CD14-positive monocyte (primary cell): ENCODE measurements around the gene TMEM86A. TPM values are rescaled to one million over a fixed set of nuclear protein-coding genes. Genes with fewer than 3 reads are reported as not detected.
A peak's percentile ranks its signal among the peaks of the same experiment; 100 is the strongest.
"Not testable (repeated sequence)": the region's sequence is repeated elsewhere in the genome, so short reads cannot be mapped to it uniquely, and the experiment has no call there.

Source experiments
- DNase-seq, 3 donors: peaks; one replicate each; pipeline ENCODE4 v3.0.0-alpha.2; 2011 to 2022
- H2AFZ ChIP-seq: 2 replicates; pipeline ENCODE4 v1.6.0; 2012; ENCODE audit warnings: mild to moderate bottlenecking, low read depth, low read length, inconsistent platforms; ENCODE audit not compliant: insufficient read depth, poor library complexity, severe bottlenecking
- H3K27ac ChIP-seq, 2 donors: 1 replicate in 1 of 2; 2 replicates in 1 of 2; pipeline ENCODE4 v1.5.1; 2012 to 2013; ENCODE audit warnings: low read length in 2 of 2, control low read depth in 1 of 2, inconsistent platforms in 1 of 2, low read depth in 1 of 2, mild to moderate bottlenecking in 1 of 2
- H3K27me3 ChIP-seq, 2 donors: one replicate each; pipeline versions ENCODE4 v1.6.0 to v1.6.1; 2011 to 2013; ENCODE audit warnings: low read length in 2 of 2; ENCODE audit not compliant: control insufficient read depth in 2 of 2, insufficient read depth in 2 of 2
- H3K36me3 ChIP-seq, 2 donors: replicated peaks in 1 of 2; 1 replicate in 1 of 2; 2 replicates in 1 of 2; pipeline versions ENCODE4 v1.5.1 to v1.6.1; 2012 to 2013; ENCODE audit warnings: low read length in 2 of 2, control low read depth in 1 of 2, inconsistent platforms in 1 of 2, mild to moderate bottlenecking in 1 of 2; ENCODE audit not compliant: insufficient read depth in 2 of 2, control insufficient read depth in 1 of 2
- H3K4me1 ChIP-seq, 2 donors: 1 replicate in 1 of 2; 2 replicates in 1 of 2; pipeline versions ENCODE4 v1.5.1 to v1.6.1; 2012 to 2013; ENCODE audit warnings: low read length in 2 of 2, control low read depth in 1 of 2, inconsistent platforms in 1 of 2, mild to moderate bottlenecking in 1 of 2, moderate library complexity in 1 of 2; ENCODE audit not compliant: insufficient read depth in 2 of 2, control insufficient read depth in 1 of 2
- H3K4me2 ChIP-seq: replicated peaks from 2 replicates; pipeline ENCODE3; 2012; ENCODE audit warnings: low read length, moderate library complexity, mild to moderate bottlenecking; ENCODE audit not compliant: poor library complexity, severe bottlenecking; ENCODE audit errors: extremely low read depth
- H3K4me3 ChIP-seq, 3 experiments: fragments of 200-600 bp in 1 of 3; sonication (generic) in 1 of 3; replicated peaks in 1 of 3; 1 replicate in 2 of 3; 2 replicates in 1 of 3; pipeline ENCODE4 v1.5.1; 2011 to 2013; ENCODE audit warnings: low read length in 3 of 3, mild to moderate bottlenecking in 3 of 3, control low read depth in 2 of 3, low read depth in 2 of 3, inconsistent platforms in 1 of 3, moderate library complexity in 1 of 3
- H3K79me2 ChIP-seq: 2 replicates; pipeline ENCODE4 v1.6.0; 2012; ENCODE audit warnings: mild to moderate bottlenecking, control low read depth, inconsistent platforms, low read length, moderate library complexity; ENCODE audit not compliant: insufficient read depth
- H3K9ac ChIP-seq: 2 replicates; pipeline ENCODE4 v1.6.0; 2017; ENCODE audit warnings: low read length, mild to moderate bottlenecking; ENCODE audit not compliant: insufficient read depth, poor library complexity, severe bottlenecking
- H3K9me3 ChIP-seq, 2 donors: replicated peaks in 1 of 2; 1 replicate in 1 of 2; 2 replicates in 1 of 2; pipeline versions ENCODE4 v1.5.1 to v1.6.1; 2012 to 2013; ENCODE audit warnings: low read length in 2 of 2, control low read depth in 1 of 2; ENCODE audit not compliant: control insufficient read depth in 1 of 2, insufficient read depth in 1 of 2
- H4K20me1 ChIP-seq: 2 replicates; pipeline ENCODE4 v1.6.0; 2012; ENCODE audit warnings: mild to moderate bottlenecking, low read length, control low read depth, moderate library complexity; ENCODE audit not compliant: insufficient read depth
- H3K27ac Mint-ChIP-seq, 7 donors: one replicate each; pipeline ENCODE4 v1.8.0; 2020; ENCODE audit warnings: mild to moderate bottlenecking in 7 of 7, mixed read lengths in 7 of 7, moderate library complexity in 6 of 7, inconsistent platforms in 2 of 7
- H3K27me3 Mint-ChIP-seq, 3 donors: one replicate each; pipeline ENCODE4 v1.8.0; 2021 to 2022; ENCODE audit warnings: low read depth in 3 of 3, mild to moderate bottlenecking in 3 of 3, mixed read lengths in 3 of 3, moderate library complexity in 3 of 3, inconsistent platforms in 1 of 3
- H3K36me3 Mint-ChIP-seq, 2 donors: one replicate each; pipeline ENCODE4 v1.8.0; 2020; ENCODE audit warnings: mixed read lengths in 2 of 2, inconsistent platforms in 1 of 2, mild to moderate bottlenecking in 1 of 2
- H3K4me1 Mint-ChIP-seq: one replicate; pipeline ENCODE4 v1.8.0; 2020; ENCODE audit warnings: mild to moderate bottlenecking, mixed read lengths
- H3K4me3 Mint-ChIP-seq, 2 donors: one replicate each; pipeline ENCODE4 v1.8.0; 2020; ENCODE audit warnings: mild to moderate bottlenecking in 2 of 2, mixed read lengths in 2 of 2, moderate library complexity in 1 of 2
- H3K9me3 Mint-ChIP-seq, 7 donors: one replicate each; pipeline ENCODE4 v1.8.0; 2020 to 2022; ENCODE audit warnings: mixed read lengths in 7 of 7, mild to moderate bottlenecking in 6 of 7, moderate library complexity in 6 of 7, inconsistent platforms in 2 of 7
- WGBS: methylation state at CpG from one replicate; pipeline ENCODE4 v1.1.5; 2013; ENCODE audit warnings: missing lambda C conversion rate; ENCODE audit not compliant: insufficient coverage; 5-methylcytosine and 5-hydroxymethylcytosine counted together
- intact Hi-C, 2 donors: fragments of 100-400 bp; cut with micrococcal nuclease; formaldehyde crosslinking; loops; one replicate each; pipeline versions ENCODE4 v1.15.0 to v1.15.1; 2023
- polyA plus RNA-seq, 3 donors: library from polyadenylated mRNA; depleted of rRNA in 1 of 3; unstranded in 2 of 3; stranded (reverse) in 1 of 3; fragments of 300-500 nt in 2 of 3; fragments of >200 nt in 1 of 3; fragmentation: Illumina TruSeq in 2 of 3; gene quantifications; 1 replicate in 2 of 3; 2 replicates in 1 of 3; pipeline ENCODE4 v1.2.3, GENCODE V29; 2012 to 2021
- TF ChIP-seq, protein P1 (sequence below): fragments of 200-600 bp; IDR thresholded peaks from one replicate; pipeline ENCODE4 v1.8.0; 2022; ENCODE audit warnings: antibody characterized with exemption, mild to moderate bottlenecking

TMEM86A gene
- polyA plus RNA-seq, 3 donors: 1.3 to 4.3 (median 3.5) TPM

DNA sequence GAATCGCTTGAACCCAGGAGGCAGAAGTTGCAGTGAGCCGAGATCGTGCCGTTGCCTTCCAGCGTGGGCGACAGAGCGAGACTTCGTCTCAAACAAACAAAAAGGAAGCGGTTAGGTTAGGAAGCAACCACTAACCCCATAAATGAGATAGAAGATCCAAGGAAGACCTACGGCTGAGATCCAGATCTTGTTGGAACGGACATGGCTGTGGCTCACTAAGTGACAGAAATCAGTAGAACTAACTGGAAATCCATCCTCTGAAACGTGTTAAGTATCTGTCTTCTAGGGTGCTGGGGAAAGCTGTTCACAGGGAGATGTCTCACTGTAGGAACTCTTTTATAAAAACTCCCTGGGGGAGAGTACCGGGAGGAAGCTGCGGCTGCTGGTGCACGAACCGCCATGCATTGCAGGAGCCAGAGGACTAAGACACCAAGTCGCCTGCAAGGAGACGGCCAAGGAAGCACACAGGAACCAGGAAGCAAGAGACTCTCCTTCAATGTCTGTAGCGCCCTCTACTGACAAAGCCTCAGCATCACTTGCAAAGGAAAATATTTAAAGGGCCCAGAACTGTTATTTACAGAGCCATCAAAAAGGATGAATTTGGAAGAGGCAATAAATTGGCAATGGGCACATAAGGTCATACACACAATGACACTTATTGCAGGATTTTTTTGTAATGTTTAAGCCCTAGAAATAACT, 47.6 kb upstream of the TMEM86A start:
- H3K4me3 ChIP-seq: no peak overlapping the region
- peak overlapping the region in 1 of 7 donors; percentile 2 for H3K27ac Mint-ChIP-seq
- H3K36me3 Mint-ChIP-seq: no peaks in the 10 kb centered on the region
- no peak overlapping the region for H3K9ac ChIP-seq
- WGBS: 87% methylated on average over 12 of the region's 19 CpGs
- H3K36me3 ChIP-seq: no peaks in the 10 kb centered on the region
- H3K27ac ChIP-seq: no peak overlapping the region
- TF ChIP-seq, protein P1, sequence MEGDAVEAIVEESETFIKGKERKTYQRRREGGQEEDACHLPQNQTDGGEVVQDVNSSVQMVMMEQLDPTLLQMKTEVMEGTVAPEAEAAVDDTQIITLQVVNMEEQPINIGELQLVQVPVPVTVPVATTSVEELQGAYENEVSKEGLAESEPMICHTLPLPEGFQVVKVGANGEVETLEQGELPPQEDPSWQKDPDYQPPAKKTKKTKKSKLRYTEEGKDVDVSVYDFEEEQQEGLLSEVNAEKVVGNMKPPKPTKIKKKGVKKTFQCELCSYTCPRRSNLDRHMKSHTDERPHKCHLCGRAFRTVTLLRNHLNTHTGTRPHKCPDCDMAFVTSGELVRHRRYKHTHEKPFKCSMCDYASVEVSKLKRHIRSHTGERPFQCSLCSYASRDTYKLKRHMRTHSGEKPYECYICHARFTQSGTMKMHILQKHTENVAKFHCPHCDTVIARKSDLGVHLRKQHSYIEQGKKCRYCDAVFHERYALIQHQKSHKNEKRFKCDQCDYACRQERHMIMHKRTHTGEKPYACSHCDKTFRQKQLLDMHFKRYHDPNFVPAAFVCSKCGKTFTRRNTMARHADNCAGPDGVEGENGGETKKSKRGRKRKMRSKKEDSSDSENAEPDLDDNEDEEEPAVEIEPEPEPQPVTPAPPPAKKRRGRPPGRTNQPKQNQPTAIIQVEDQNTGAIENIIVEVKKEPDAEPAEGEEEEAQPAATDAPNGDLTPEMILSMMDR: peak; percentile 42
- H3K79me2 ChIP-seq: no peaks in the 10 kb centered on the region
- DNase-seq: peak; percentile 39 to 56 (median 42)
- no peak overlapping the region for H3K4me3 Mint-ChIP-seq
- intact Hi-C loops: no loop called here
- peaks cover 0 to 4% (median 0%) of the 10 kb centered on the region in 7 donors for H3K9me3 Mint-ChIP-seq
- H2AFZ ChIP-seq: peak overlapping the region; percentile 22
- H4K20me1 ChIP-seq: no peaks in the 10 kb centered on the region
- peaks cover 3% of the 10 kb centered on the region for H3K4me1 Mint-ChIP-seq
- no peaks in the 10 kb centered on the region for H3K27me3 ChIP-seq
- no peak overlapping the region for H3K4me2 ChIP-seq
- peaks cover 0 to 4% (median 3%) of the 10 kb centered on the region in 3 donors for H3K27me3 Mint-ChIP-seq
- H3K4me1 ChIP-seq: no peaks in the 10 kb centered on the region
- no peaks in the 10 kb centered on the region for H3K9me3 ChIP-seq

DNA sequence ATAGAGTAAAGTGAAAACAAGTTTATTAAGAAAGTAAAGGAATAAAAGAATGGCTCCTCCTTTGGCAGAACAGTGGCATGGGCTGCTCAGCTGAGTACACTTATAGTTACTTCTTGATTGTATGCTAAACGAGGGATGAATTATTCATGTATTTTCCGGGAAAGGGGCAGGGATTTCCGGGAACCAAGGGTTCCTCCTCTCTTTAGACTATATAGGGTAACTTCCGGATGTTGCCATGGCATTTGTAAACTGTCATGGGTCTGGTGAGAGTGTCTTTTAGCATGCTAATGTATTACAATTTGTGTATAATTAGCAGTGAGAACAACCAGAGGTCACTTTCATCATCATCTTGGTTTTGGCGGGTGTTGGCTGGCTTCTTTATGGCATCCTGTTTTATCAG, 40.9 kb upstream of the TMEM86A start:
- H3K4me3 Mint-ChIP-seq: no peak overlapping the region
- Histone ChIP-seq H3K4me2 (no peak overlapping the region), H3K9ac (no peak overlapping the region), H4K20me1 (no peaks in the 10 kb centered on the region), H3K4me3 (no peak overlapping the region), H3K36me3 (no peaks in the 10 kb centered on the region), H3K9me3 (no peaks in the 10 kb centered on the region), H3K27ac (no peak overlapping the region), H2AFZ (no peak overlapping the region), H3K27me3 (no peaks in the 10 kb centered on the region), H3K4me1 (no peaks in the 10 kb centered on the region), H3K79me2 (no peaks in the 10 kb centered on the region)
- H3K9me3 Mint-ChIP-seq: peaks cover 0 to 14% (median 10%) of the 10 kb centered on the region in 7 donors
- TF ChIP-seq, protein P1: no peak
- intact Hi-C loops: no loop called here
- no peaks in the 10 kb centered on the region for H3K4me1 Mint-ChIP-seq
- no peak for DNase-seq
- H3K36me3 Mint-ChIP-seq: no peaks in the 10 kb centered on the region
- 100% methylated on average over 1 of the region's 5 CpGs for WGBS
- H3K27ac Mint-ChIP-seq: no peak overlapping the region
- H3K27me3 Mint-ChIP-seq: peaks cover 3% of the 10 kb centered on the region in 3 donors

DNA sequence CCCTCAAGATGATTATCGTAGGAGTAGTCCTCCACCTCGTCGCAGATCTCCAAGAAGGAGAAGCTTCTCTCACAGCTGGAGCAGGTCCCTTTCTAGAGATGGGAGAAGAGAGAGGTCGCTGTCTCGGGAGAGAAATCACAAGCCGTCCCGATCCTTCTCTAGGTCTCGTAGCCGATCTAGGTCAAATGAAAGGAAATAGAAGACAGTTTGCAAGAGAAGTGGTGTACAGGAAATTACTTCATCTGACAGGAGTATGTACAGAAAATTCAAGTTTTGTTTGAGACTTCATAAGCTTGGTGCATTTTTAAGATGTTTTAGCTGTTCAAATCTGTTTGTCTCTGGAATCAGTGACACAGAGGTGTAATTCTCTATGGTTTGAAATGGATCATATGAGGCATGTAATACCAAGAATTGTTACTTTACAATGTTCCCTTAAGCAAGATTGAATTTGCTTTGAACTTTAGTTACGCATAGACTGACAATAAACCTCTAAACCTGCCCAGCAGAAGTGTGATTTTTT, 33.2 kb upstream of the TMEM86A start:
- H3K4me1 ChIP-seq: peaks cover 23 to 29% of the 10 kb centered on the region in 2 donors
- H3K79me2 ChIP-seq, H3K27ac ChIP-seq, H2AFZ ChIP-seq, H3K4me3 Mint-ChIP-seq, DNase-seq, H3K27ac Mint-ChIP-seq, intact Hi-C loops, H4K20me1 ChIP-seq, H3K27me3 Mint-ChIP-seq, H3K9ac ChIP-seq, H3K27me3 ChIP-seq, H3K36me3 Mint-ChIP-seq, H3K4me3 ChIP-seq, H3K9me3 Mint-ChIP-seq, H3K4me2 ChIP-seq, H3K9me3 ChIP-seq, H3K36me3 ChIP-seq: not testable (repeated sequence)
- peaks cover 33% of the 10 kb centered on the region for H3K4me1 Mint-ChIP-seq
- WGBS: no CpG with 5 or more reads among the region's 10 CpGs
